Keratinocyte (primary cell): ENCODE measurements around the gene PTGES. TPM values are rescaled to one million over a fixed set of nuclear protein-coding genes. Genes with fewer than 3 reads are reported as not detected.

Experiments
- DNase-seq: peaks from one replicate; pipeline ENCODE4 v3.0.0-alpha.2; 2011; ENCODE audit warnings: low read depth, missing footprints, low spot score
- FAIRE-seq: peaks from 2 replicates; lab custom pipeline; 2011; peaks lifted over from hg19 to GRCh38; lab: Jason Lieb, UNC
- H2AFZ ChIP-seq: 2 replicates; pipeline ENCODE4 v1.6.0; 2012; ENCODE audit warnings: low read length, control low read depth, inconsistent platforms; ENCODE audit not compliant: control insufficient read depth
- H3K27ac ChIP-seq: 2 replicates; pipeline ENCODE4 v1.5.1; 2011; ENCODE audit warnings: low read length; ENCODE audit not compliant: control insufficient read depth, insufficient read depth
- H3K27me3 ChIP-seq: 3 replicates; pipeline ENCODE4 v1.6.0; 2011; ENCODE audit warnings: low read length; ENCODE audit not compliant: control insufficient read depth, insufficient read depth; ENCODE audit errors: extremely low read depth
- H3K36me3 ChIP-seq, 2 experiments: 2 replicates in 1 of 2; 3 replicates in 1 of 2; pipeline ENCODE4 v1.5.1; 2011; ENCODE audit warnings: low read length in 2 of 2, mild to moderate bottlenecking in 1 of 2; ENCODE audit not compliant: control insufficient read depth in 2 of 2, insufficient read depth in 2 of 2; ENCODE audit errors: extremely low read depth in 1 of 2
- H3K4me1 ChIP-seq: 3 replicates; pipeline ENCODE4 v1.5.1; 2011; ENCODE audit warnings: low read length; ENCODE audit not compliant: control insufficient read depth, insufficient read depth; ENCODE audit errors: extremely low read depth
- H3K4me2 ChIP-seq: 3 replicates; pipeline ENCODE4 v1.6.0; 2011; ENCODE audit warnings: low read depth, low read length; ENCODE audit not compliant: control insufficient read depth, insufficient read depth; ENCODE audit errors: extremely low read depth
- H3K4me3 ChIP-seq, 3 experiments: fragments of 200-600 bp in 1 of 3; sonication (generic) in 1 of 3; 2 replicates in 2 of 3; 3 replicates in 1 of 3; pipeline ENCODE4 v1.5.1; 2011 to 2016; ENCODE audit warnings: low read length in 3 of 3, mild to moderate bottlenecking in 3 of 3, control low read depth in 2 of 3, inconsistent platforms in 1 of 3, low read depth in 1 of 3, mixed read lengths in 1 of 3, mixed run types in 1 of 3, moderate library complexity in 1 of 3; ENCODE audit not compliant: control insufficient read depth in 2 of 3, insufficient read depth in 2 of 3; ENCODE audit errors: extremely low read depth in 1 of 3
- H3K79me2 ChIP-seq: 2 replicates; pipeline ENCODE4 v1.6.0; 2012; ENCODE audit warnings: low read length; ENCODE audit not compliant: control insufficient read depth, insufficient read depth
- H3K9ac ChIP-seq: 3 replicates; pipeline ENCODE4 v1.6.0; 2011; ENCODE audit warnings: low read length; ENCODE audit not compliant: control insufficient read depth, insufficient read depth; ENCODE audit errors: extremely low read depth
- H3K9me1 ChIP-seq: 3 replicates; pipeline ENCODE4 v1.6.0; 2011; ENCODE audit warnings: low read length; ENCODE audit not compliant: control insufficient read depth, insufficient read depth; ENCODE audit errors: extremely low read depth
- H3K9me3 ChIP-seq: 2 replicates; pipeline ENCODE4 v1.5.1; 2012; ENCODE audit warnings: low read depth, low read length; ENCODE audit not compliant: control insufficient read depth
- H4K20me1 ChIP-seq: 3 replicates; pipeline ENCODE4 v1.6.0; 2011; ENCODE audit warnings: low read length; ENCODE audit not compliant: control insufficient read depth, insufficient read depth; ENCODE audit errors: extremely low read depth
- EZH2 ChIP-seq: IDR thresholded peaks from one replicate; pipeline ENCODE4 v1.6.1; 2012; ENCODE audit warnings: inconsistent platforms, mild to moderate bottlenecking, low read length, moderate library complexity
- dilution Hi-C: fragments of 300-500 bp; cut with MboI; formaldehyde crosslinking; loops from one replicate; pipeline ENCODE4 v1.7.0; 2020; ENCODE audit warnings: low sequenced_read_pairs; ENCODE audit not compliant: extremely low pct_ligation_motif_present
- polyA plus RNA-seq, 5 experiments: library from polyadenylated mRNA; depleted of rRNA in 3 of 5; stranded (reverse) in 3 of 5; stranded (forward) in 1 of 5; unstranded in 1 of 5; fragments of >200 nt; gene quantifications; 1 replicate in 1 of 5; 2 replicates in 3 of 5; 3 replicates in 1 of 5; pipeline versions ENCODE4 v1.2.1 to v1.2.3, GENCODE V29; 2011 to 2012; ENCODE audit warnings: missing spikeins in 2 of 5, low read depth in 1 of 5, low replicate concordance in 1 of 5
- TF ChIP-seq, protein P1 (sequence below), 3 experiments: IDR thresholded peaks in 1 of 3; conservative IDR thresholded peaks in 1 of 3; optimal IDR thresholded peaks in 1 of 3; 2 replicates in 2 of 3; 3 replicates in 1 of 3; pipeline versions ENCODE3 to v1.5.1; 2011; ENCODE audit warnings: low read length in 3 of 3, mild to moderate bottlenecking in 3 of 3, moderate library complexity in 2 of 3, control low read depth in 1 of 3, inconsistent platforms in 1 of 3; ENCODE audit not compliant: insufficient read depth in 2 of 3; ENCODE audit errors: extremely low read depth in 1 of 3

PTGES gene
- polyA plus RNA-seq, 1 donor (not counting 4 experiments of a cell fraction or from before 2014, with no cell fraction given) = 19.7 TPM

DNA sequence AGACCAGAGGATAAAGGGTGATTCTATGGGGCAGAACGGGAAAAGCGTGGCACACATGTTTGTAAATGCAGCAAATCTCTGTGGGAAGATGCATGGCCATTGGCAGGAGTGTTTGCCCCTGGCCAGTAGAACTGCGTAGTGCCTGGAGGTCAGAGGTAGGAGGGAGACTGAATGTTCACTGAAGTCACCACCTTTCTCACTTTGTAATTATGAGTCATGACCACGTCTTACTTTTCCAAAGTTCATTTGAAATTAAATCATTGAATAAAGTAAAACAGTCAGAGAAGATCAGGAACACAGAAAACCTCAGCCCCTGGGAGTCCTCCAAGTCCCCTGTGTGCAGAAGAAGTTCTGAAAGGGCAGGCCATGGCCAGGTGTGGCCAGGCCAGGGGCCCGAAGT is 4.6 kb downstream of the PTGES start:
- H3K4me3 ChIP-seq = no peak overlapping the region
- no peak for TF ChIP-seq EZH2
- TF ChIP-seq, protein P1, sequence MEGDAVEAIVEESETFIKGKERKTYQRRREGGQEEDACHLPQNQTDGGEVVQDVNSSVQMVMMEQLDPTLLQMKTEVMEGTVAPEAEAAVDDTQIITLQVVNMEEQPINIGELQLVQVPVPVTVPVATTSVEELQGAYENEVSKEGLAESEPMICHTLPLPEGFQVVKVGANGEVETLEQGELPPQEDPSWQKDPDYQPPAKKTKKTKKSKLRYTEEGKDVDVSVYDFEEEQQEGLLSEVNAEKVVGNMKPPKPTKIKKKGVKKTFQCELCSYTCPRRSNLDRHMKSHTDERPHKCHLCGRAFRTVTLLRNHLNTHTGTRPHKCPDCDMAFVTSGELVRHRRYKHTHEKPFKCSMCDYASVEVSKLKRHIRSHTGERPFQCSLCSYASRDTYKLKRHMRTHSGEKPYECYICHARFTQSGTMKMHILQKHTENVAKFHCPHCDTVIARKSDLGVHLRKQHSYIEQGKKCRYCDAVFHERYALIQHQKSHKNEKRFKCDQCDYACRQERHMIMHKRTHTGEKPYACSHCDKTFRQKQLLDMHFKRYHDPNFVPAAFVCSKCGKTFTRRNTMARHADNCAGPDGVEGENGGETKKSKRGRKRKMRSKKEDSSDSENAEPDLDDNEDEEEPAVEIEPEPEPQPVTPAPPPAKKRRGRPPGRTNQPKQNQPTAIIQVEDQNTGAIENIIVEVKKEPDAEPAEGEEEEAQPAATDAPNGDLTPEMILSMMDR (optimal IDR thresholded peaks at IDR 0.05 in 1 of 3, IDR thresholded peaks at IDR 0.05 in 1 of 3, conservative IDR thresholded peaks at IDR 0.05 in 1 of 3; ENCODE audit: extremely low read depth in 1 of 3, insufficient read depth in 2 of 3, low read length in 3 of 3) = no peak
- FAIRE-seq (no peak), DNase-seq (no peak)
- peak overlapping the region; percentile 2 for H3K9ac ChIP-seq
- dilution Hi-C loops = no loop called here
- no peaks in the 10 kb centered on the region for H3K79me2 ChIP-seq
- no peaks in the 10 kb centered on the region for H4K20me1 ChIP-seq
- no peak overlapping the region for H3K4me2 ChIP-seq
- H3K9me1 ChIP-seq = no peaks in the 10 kb centered on the region
- H3K4me1 ChIP-seq = peaks cover 54% of the 10 kb centered on the region
- no peak overlapping the region for H2AFZ ChIP-seq
- H3K27ac ChIP-seq = peak overlapping the region; percentile 13
- H3K9me3 ChIP-seq = no peaks in the 10 kb centered on the region
- no peaks in the 10 kb centered on the region for H3K27me3 ChIP-seq
- H3K36me3 ChIP-seq = peaks cover 0 to 7% of the 10 kb centered on the region in 2 experiments

DNA sequence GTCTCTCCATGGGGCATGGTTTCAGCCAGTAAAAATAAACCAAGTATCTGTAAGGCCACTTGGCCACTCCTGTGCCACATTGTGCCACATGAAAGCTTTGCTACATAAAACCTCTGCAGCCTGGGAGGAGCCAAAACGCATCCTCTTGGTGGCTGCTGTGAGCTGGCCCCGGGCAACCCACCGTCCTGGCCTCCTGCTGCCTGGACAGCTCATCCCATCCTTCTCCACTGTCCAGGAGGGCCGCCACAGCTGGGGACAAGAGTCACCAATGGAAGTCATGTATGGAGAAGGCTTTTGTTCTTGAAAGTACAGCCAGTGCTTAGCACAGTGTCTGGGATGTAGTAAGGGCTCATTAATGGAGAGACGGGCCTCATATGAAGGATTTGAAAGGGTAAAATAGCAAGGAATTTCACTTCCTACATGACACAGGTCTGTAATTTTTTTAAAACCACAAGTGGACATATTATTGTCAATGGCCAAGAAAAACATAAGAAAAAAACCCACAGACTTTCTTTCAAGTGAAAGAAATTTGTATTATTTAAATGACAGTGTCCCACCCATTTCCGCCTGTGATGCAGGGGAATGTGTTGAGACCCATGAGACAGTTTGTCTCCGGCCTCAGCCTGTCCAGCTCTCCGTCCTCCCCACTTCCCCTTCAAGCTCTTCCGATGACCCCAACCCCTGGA is 6.6 kb downstream of the PTGES start:
- H3K4me3 ChIP-seq = no peak overlapping the region
- H3K9ac ChIP-seq = no peak overlapping the region
- no peak overlapping the region for H3K27ac ChIP-seq
- peaks cover 34% of the 10 kb centered on the region for H3K4me1 ChIP-seq
- FAIRE-seq (no peak), DNase-seq (no peak)
- no peak for TF ChIP-seq EZH2
- TF ChIP-seq, protein P1 (optimal IDR thresholded peaks at IDR 0.05 in 1 of 3, IDR thresholded peaks at IDR 0.05 in 1 of 3, conservative IDR thresholded peaks at IDR 0.05 in 1 of 3; ENCODE audit: extremely low read depth in 1 of 3, insufficient read depth in 2 of 3, low read length in 3 of 3) = no peak
- H3K36me3 ChIP-seq = peaks cover 0 to 9% of the 10 kb centered on the region in 2 experiments
- H3K9me3 ChIP-seq = no peaks in the 10 kb centered on the region
- no peak overlapping the region for H2AFZ ChIP-seq
- H3K9me1 ChIP-seq = no peaks in the 10 kb centered on the region
- dilution Hi-C loops = no loop called here
- H4K20me1 ChIP-seq = no peaks in the 10 kb centered on the region
- no peak overlapping the region for H3K4me2 ChIP-seq
- H3K79me2 ChIP-seq = no peaks in the 10 kb centered on the region
- H3K27me3 ChIP-seq = no peaks in the 10 kb centered on the region
